SU-DHL-6 (cell line): ENCODE measurements around the gene SYNGR1.

Experiments used
- H2AFZ ChIP-seq: fragments of 200-600 bp; sonication (generic); 2 replicates; pipeline ENCODE4 v1.6.1; 2014; ENCODE audit warnings: low read depth, mild to moderate bottlenecking, moderate library complexity, mixed read lengths, antibody characterized with exemption, low read length; ENCODE audit not compliant: severe bottlenecking
- H3F3A ChIP-seq: fragments of 200-600 bp; shearing (Covaris generic); 2 replicates; pipeline ENCODE4 v1.6.0; 2016; ENCODE audit warnings: antibody characterized with exemption, mild to moderate bottlenecking; ENCODE audit not compliant: insufficient read depth
- H3K27ac ChIP-seq: fragments of 200-600 bp; sonication (generic); 2 replicates; pipeline ENCODE4 v1.5.1; 2016; ENCODE audit warnings: low read depth, mild to moderate bottlenecking, low read length, moderate library complexity, mixed read lengths
- H3K27me3 ChIP-seq: fragments of 200-600 bp; sonication (generic), shearing (Covaris generic); 2 replicates; pipeline ENCODE4 v1.6.0; 2014; ENCODE audit warnings: mild to moderate bottlenecking, low read length
- H3K36me3 ChIP-seq: fragments of 200-600 bp; sonication (generic); 2 replicates; pipeline ENCODE4 v1.6.1; 2014; ENCODE audit warnings: mild to moderate bottlenecking, low read length, mixed read lengths
- H3K4me2 ChIP-seq: fragments of 300-600, 200-600 bp; shearing (Covaris generic), sonication (generic); 2 replicates; pipeline ENCODE4 v1.6.0; 2014; ENCODE audit warnings: low read length, low read depth, mild to moderate bottlenecking; ENCODE audit not compliant: poor library complexity, severe bottlenecking
- H3K4me3 ChIP-seq: fragments of 200-600 bp; sonication (generic); 2 replicates; pipeline ENCODE4 v1.5.1; 2014; ENCODE audit warnings: antibody characterized with exemption, low read length, mild to moderate bottlenecking, mixed read lengths; ENCODE audit not compliant: insufficient read depth, poor library complexity, severe bottlenecking
- H3K79me2 ChIP-seq: fragments of 200-600 bp; sonication (generic); 2 replicates; pipeline ENCODE4 v1.6.1; 2014; ENCODE audit warnings: mild to moderate bottlenecking, low read length, moderate library complexity; ENCODE audit not compliant: insufficient read depth
- H3K9ac ChIP-seq: fragments of 200-600 bp; sonication (generic); 2 replicates; pipeline ENCODE4 v1.7.0; 2014; ENCODE audit warnings: mild to moderate bottlenecking, low read length
- H3K9me2 ChIP-seq: fragments of 200-600 bp; sonication (generic); replicated peaks from 2 replicates; pipeline ENCODE4 v1.6.1; 2014; ENCODE audit warnings: low read length; ENCODE audit not compliant: insufficient read depth
- H3K9me3 ChIP-seq: fragments of 200-600 bp; sonication (generic); 2 replicates; pipeline ENCODE4 v1.6.1; 2014; ENCODE audit warnings: low read length, mixed read lengths; ENCODE audit not compliant: insufficient read depth
- H4K20me1 ChIP-seq: fragments of 200-600 bp; sonication (generic); 2 replicates; pipeline ENCODE4 v1.6.1; 2014; ENCODE audit warnings: low read depth, mild to moderate bottlenecking, antibody characterized with exemption, low read length, moderate library complexity, mixed read lengths
- CTCF ChIP-seq: fragments of 200-600 bp; sonication (generic); IDR thresholded peaks from one replicate; pipeline ENCODE4 v1.5.1; 2017; ENCODE audit warnings: antibody characterized with exemption, mild to moderate bottlenecking, low read length, moderate library complexity; ENCODE audit not compliant: insufficient read depth, poor library complexity, severe bottlenecking
- EZH2phosphoT487 ChIP-seq: fragments of 200-600 bp; sonication (generic), shearing (Covaris generic); conservative IDR thresholded peaks from 2 replicates; pipeline ENCODE4 v1.6.1; 2018; ENCODE audit warnings: mild to moderate bottlenecking, antibody characterized with exemption, low read length, moderate library complexity, mixed read lengths

The SYNGR1 gene

GRCh38 chr22:39427751-39428596 is 78.2 kb downstream of the SYNGR1 start:
- Histone ChIP-seq H3K79me2 (no peaks in the 10 kb centered on the region), H3K36me3 (peaks cover 3% of the 10 kb centered on the region; the same call in 1 of the 2 replicates), H3F3A (no peaks in the 10 kb centered on the region), H3K27ac (no peak overlapping the region), H3K4me2 (no peak overlapping the region), H2AFZ (no peak overlapping the region), H3K27me3 (no peaks in the 10 kb centered on the region), H3K9ac (no peak overlapping the region), H4K20me1 (no peaks in the 10 kb centered on the region), H3K4me3 (no peak overlapping the region), H3K9me2 (no peaks in the 10 kb centered on the region), H3K9me3 (no peaks in the 10 kb centered on the region)
- TF ChIP-seq EZH2phosphoT487 (no peak), CTCF (no peak)

- Histone ChIP-seq H3F3A (no peaks in the 10 kb centered on the region), H3K36me3 (peaks cover 3% of the 10 kb centered on the region; the same call in 1 of the 2 replicates), H3K4me2 (no peak overlapping the region), H2AFZ (no peak overlapping the region), H3K9me2 (no peaks in the 10 kb centered on the region), H3K9ac (no peak overlapping the region), H3K79me2 (no peaks in the 10 kb centered on the region), H3K9me3 (no peaks in the 10 kb centered on the region), H3K27me3 (no peaks in the 10 kb centered on the region), H3K27ac (no peak overlapping the region), H4K20me1 (no peaks in the 10 kb centered on the region), H3K4me3 (no peak overlapping the region)
- TF ChIP-seq CTCF = no peak
- TF ChIP-seq EZH2phosphoT487 = no peak
Measured at GRCh38 chr22:39428597-39429071, 78.8 kb downstream of the SYNGR1 start.

- no peaks in the 10 kb centered on the region for H3K27me3 ChIP-seq
- H3K27ac ChIP-seq = no peak overlapping the region
- no peaks in the 10 kb centered on the region for H3K36me3 ChIP-seq
- H4K20me1 ChIP-seq = no peaks in the 10 kb centered on the region
- no peaks in the 10 kb centered on the region for H3F3A ChIP-seq
- H3K9me2 ChIP-seq = no peaks in the 10 kb centered on the region
- no peak for TF ChIP-seq EZH2phosphoT487
- TF ChIP-seq CTCF = no peak
- no peak overlapping the region for H3K4me2 ChIP-seq
- no peaks in the 10 kb centered on the region for H3K79me2 ChIP-seq
- no peak overlapping the region for H3K9ac ChIP-seq
- H2AFZ ChIP-seq = no peak overlapping the region
- no peak overlapping the region for H3K4me3 ChIP-seq
- no peaks in the 10 kb centered on the region for H3K9me3 ChIP-seq
Measured at GRCh38 chr22:39429186-39429585, 79.4 kb downstream of the SYNGR1 start.
